ENCODE results near the gene DHRS2.
"Not testable (repeated sequence)": the region's sequence is repeated elsewhere in the genome, so short reads cannot be mapped to it uniquely, and the experiment has no call there.

Gene DHRS2

GRCh38 chr14:23675906-23676305 is 39.7 kb downstream of the DHRS2 start:
- no peak for TF ChIP-seq TARDBP (IDR thresholded peaks at IDR 0.05)
- ChIA-PET CTCF (interaction anchor here (0.7 kb wide), 1 partner anchor 10 kb away, joined by 4 read pairs; no protein-coding TSS in a partner anchor), POLR2A (no interaction called here)
- no peak for DNase-seq (ENCODE audit: extremely low spot score)

- TF ChIP-seq ARNT (IDR thresholded peaks at IDR 0.05): no peak
- TF ChIP-seq L3MBTL2 (conservative IDR thresholded peaks at IDR 0.05): no peak
- no peak for TF ChIP-seq CTBP1 (IDR thresholded peaks at IDR 0.05; ENCODE audit: borderline replicate concordance)
- no peak for TF ChIP-seq SUZ12 (IDR thresholded peaks at IDR 0.05)
- TF ChIP-seq ZNF384 (IDR thresholded peaks at IDR 0.05): no peak
- no peak for TF ChIP-seq NFRKB (IDR thresholded peaks at IDR 0.05)
- no peak for TF ChIP-seq PKNOX1 (IDR thresholded peaks at IDR 0.05)
- no peak for TF ChIP-seq FOXK2 (IDR thresholded peaks at IDR 0.05)
- TF ChIP-seq BHLHE40 (IDR thresholded peaks at IDR 0.05; ENCODE audit: borderline replicate concordance): no peak
- no peak for TF ChIP-seq FOXA1 (IDR thresholded peaks at IDR 0.05)
- no peak for TF ChIP-seq FOXM1 (IDR thresholded peaks at IDR 0.05; ENCODE audit: borderline replicate concordance)
- no peak for TF ChIP-seq SP1 (IDR thresholded peaks at IDR 0.05)
- no peak for TF ChIP-seq HDGF (IDR thresholded peaks at IDR 0.05; ENCODE audit: borderline replicate concordance)
- TF ChIP-seq TARDBP (IDR thresholded peaks at IDR 0.05): no peak
- ChIA-PET POLR2A (no interaction called here), CTCF (interaction anchor here (1.4 kb wide), 1 partner anchor 10 kb away, joined by 5 read pairs; no protein-coding TSS in a partner anchor)
- DNase-seq (ENCODE audit: extremely low spot score): no peak
These were observed 45.2 kb downstream of the DHRS2 start for GRCh38 chr14:23681337-23681736.

- DNase-seq (ENCODE audit: extremely low spot score); POLR2A ChIA-PET: not testable (repeated sequence)
- CTCF ChIA-PET: interaction anchor here (1.9 kb wide), 1 partner anchor 8 kb away, joined by 5 read pairs; no protein-coding TSS in a partner anchor
These were observed 53.7 kb downstream of the DHRS2 start for GRCh38 chr14:23689709-23690514.

GRCh38 chr14:23692416-23692815 is 56.3 kb downstream of the DHRS2 start:
- CTCF ChIA-PET: no interaction called here
- DNase-seq (ENCODE audit: extremely low spot score): no peak
- POLR2A ChIA-PET: no interaction called here
- TF ChIP-seq TARDBP (IDR thresholded peaks at IDR 0.05) (no peak), HDGF (IDR thresholded peaks at IDR 0.05; ENCODE audit: borderline replicate concordance) (no peak), SP1 (IDR thresholded peaks at IDR 0.05) (no peak), ZNF384 (IDR thresholded peaks at IDR 0.05) (no peak), FOXA1 (IDR thresholded peaks at IDR 0.05) (no peak), CTBP1 (IDR thresholded peaks at IDR 0.05; ENCODE audit: borderline replicate concordance) (no peak), SUZ12 (IDR thresholded peaks at IDR 0.05) (no peak), FOXM1 (IDR thresholded peaks at IDR 0.05; ENCODE audit: borderline replicate concordance) (no peak), FOXK2 (IDR thresholded peaks at IDR 0.05) (no peak), PKNOX1 (IDR thresholded peaks at IDR 0.05) (no peak), ELF4 (IDR thresholded peaks at IDR 0.05) (no peak), BHLHE40 (IDR thresholded peaks at IDR 0.05; ENCODE audit: borderline replicate concordance) (no peak), L3MBTL2 (conservative IDR thresholded peaks at IDR 0.05) (no peak), NFRKB (IDR thresholded peaks at IDR 0.05) (no peak), LEF1 (IDR thresholded peaks at IDR 0.05; ENCODE audit: borderline replicate concordance) (no peak), ARNT (IDR thresholded peaks at IDR 0.05) (no peak)

GRCh38 chr14:23693252-23693775 is 57.1 kb downstream of the DHRS2 start:
- no peak for DNase-seq (ENCODE audit: extremely low spot score)
- ChIA-PET POLR2A (no interaction called here), CTCF (interaction anchor here (1.1 kb wide), 1 partner anchor 61 kb away, joined by 3 read pairs; no protein-coding TSS in a partner anchor)
- TF ChIP-seq HDGF (IDR thresholded peaks at IDR 0.05; ENCODE audit: borderline replicate concordance): no peak
- TF ChIP-seq TARDBP (IDR thresholded peaks at IDR 0.05): no peak
- no peak for TF ChIP-seq FOXA1 (IDR thresholded peaks at IDR 0.05)
- TF ChIP-seq ZNF384 (IDR thresholded peaks at IDR 0.05): no peak
- no peak for TF ChIP-seq ELF4 (IDR thresholded peaks at IDR 0.05)

- ChIA-PET POLR2A (no interaction called here), CTCF (no interaction called here)
- no peak for DNase-seq (ENCODE audit: extremely low spot score)
- TF ChIP-seq TARDBP (IDR thresholded peaks at IDR 0.05): no peak
These were observed 58.2 kb downstream of the DHRS2 start for GRCh38 chr14:23694085-23694948.
